ENCODE results near the gene SLC12A5.

The SLC12A5 gene

GRCh38 chr20:46056027-46056833, 27.2 kb downstream of the SLC12A5 start:
- WGBS, 2 experiments (ENCODE audit: insufficient coverage in 2 of 2), result 77 to 83% methylated on average over 13 to 15 of the region's 15 CpGs
- Histone ChIP-seq H3K4me1 (ENCODE audit: control insufficient read depth, insufficient read depth, low read length, poor library complexity, severe bottlenecking) (peaks cover 15% of the 10 kb centered on the region), H3K4me3 (ENCODE audit: extremely low read depth, insufficient read depth, low read length, poor library complexity, severe bottlenecking) (no peak overlapping the region), H3K9me3 (ENCODE audit: control insufficient read depth, low read length) (no peaks in the 10 kb centered on the region), H3K36me3 (ENCODE audit: control insufficient read depth, insufficient read depth, low read length) (peaks cover 18% of the 10 kb centered on the region), H3K27ac (ENCODE audit: low read depth, low read length, severe bottlenecking) (no peak overlapping the region)

DNA sequence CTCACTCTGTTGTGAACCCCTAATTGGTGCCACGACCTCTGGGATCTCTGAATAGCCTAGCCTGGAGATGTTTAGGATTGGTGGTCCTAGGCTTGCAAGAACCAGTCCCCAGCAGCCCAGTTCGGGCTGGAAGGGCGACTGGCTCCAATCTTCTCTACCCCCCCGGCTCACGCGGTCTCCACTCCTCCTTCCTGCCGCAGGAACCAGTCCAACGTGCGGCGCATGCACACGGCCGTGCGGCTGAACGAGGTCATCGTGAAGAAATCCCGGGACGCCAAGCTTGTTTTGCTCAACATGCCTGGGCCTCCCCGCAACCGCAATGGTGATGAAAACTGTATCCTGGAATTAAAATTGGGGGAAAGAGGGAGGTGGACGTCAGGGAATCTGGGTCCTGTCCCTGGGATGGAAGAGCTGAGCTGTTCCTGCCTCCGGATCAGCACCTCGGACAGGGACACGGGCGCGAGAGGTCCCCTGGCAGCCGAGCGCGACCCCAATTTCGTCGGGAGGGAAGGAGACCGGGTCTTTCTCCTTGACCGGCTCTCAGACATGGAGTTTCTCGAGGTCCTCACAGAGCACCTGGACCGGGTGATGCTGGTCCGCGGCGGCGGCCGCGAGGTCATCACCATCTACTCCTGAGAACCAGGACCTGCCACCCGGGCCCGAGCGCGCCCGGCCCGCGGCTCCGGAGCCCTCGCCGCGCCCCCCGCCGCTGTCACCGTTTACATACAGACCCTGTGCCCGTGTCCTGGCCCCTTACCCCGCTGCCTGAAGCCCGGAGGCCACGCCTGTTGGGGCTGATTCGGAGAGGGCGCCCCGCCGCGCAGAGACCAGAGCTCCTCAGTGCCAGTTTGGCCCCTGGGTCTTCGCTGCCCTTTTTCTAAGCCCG, 28.2 kb downstream of the SLC12A5 start:
- H3K27ac ChIP-seq (ENCODE audit: low read depth, low read length, severe bottlenecking), result no peak overlapping the region
- H3K36me3 ChIP-seq (ENCODE audit: control insufficient read depth, insufficient read depth, low read length), result peaks cover 28% of the 10 kb centered on the region
- 17 to 25% methylated on average over 50 to 59 of the region's 65 CpGs for WGBS, 2 experiments (ENCODE audit: insufficient coverage in 2 of 2)
- H3K9me3 ChIP-seq (ENCODE audit: control insufficient read depth, low read length), result no peaks in the 10 kb centered on the region
- peaks cover 21% of the 10 kb centered on the region for H3K4me1 ChIP-seq (ENCODE audit: control insufficient read depth, insufficient read depth, low read length, poor library complexity, severe bottlenecking)
- H3K4me3 ChIP-seq (ENCODE audit: extremely low read depth, insufficient read depth, low read length, poor library complexity, severe bottlenecking), result no peak overlapping the region

GRCh38 chr20:46057856-46058598, 29.0 kb downstream of the SLC12A5 start:
- WGBS, 2 experiments (ENCODE audit: insufficient coverage in 2 of 2), result 3 to 5% methylated on average over 45 to 61 of the region's 66 CpGs
- no peak overlapping the region for H3K27ac ChIP-seq (ENCODE audit: low read depth, low read length, severe bottlenecking)
- peaks cover 21% of the 10 kb centered on the region for H3K4me1 ChIP-seq (ENCODE audit: control insufficient read depth, insufficient read depth, low read length, poor library complexity, severe bottlenecking)
- H3K36me3 ChIP-seq (ENCODE audit: control insufficient read depth, insufficient read depth, low read length), result peaks cover 36% of the 10 kb centered on the region
- H3K4me3 ChIP-seq (ENCODE audit: extremely low read depth, insufficient read depth, low read length, poor library complexity, severe bottlenecking), result no peak overlapping the region
- H3K9me3 ChIP-seq (ENCODE audit: control insufficient read depth, low read length), result no peaks in the 10 kb centered on the region

DNA sequence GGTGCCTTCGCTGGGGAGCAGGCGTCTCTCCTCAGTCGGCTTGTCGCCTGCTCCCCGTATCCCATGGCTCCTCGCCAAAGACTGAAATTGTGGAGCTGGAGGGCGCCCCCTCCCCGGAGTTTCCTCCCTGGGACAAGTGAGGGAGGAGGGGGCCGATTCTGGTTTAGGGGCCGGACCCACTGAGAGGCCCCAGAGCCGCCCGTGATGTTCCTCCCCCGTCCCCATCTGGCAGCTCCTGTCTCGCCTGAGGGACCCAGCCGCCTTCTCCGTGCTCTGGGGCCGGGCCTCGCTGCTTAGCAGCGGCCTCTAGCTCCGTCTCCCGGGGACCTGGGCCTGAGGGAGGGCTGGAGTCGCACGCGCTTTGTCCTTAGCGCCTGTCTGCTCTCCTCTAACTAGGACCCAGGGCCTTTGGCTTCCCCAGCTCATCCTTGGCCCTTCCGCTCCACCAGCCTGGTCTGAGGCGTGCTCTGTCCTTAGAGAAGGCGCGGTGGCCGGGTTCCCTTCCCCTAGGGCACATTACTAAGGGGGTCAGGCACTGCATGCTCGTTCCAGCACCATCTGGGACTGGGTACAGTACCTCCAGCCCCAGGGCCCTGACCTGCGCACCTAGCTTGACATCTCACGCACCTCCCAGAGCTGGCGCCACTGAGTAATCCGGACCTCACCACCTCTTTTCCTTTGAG, 29.7 kb downstream of the SLC12A5 start:
- 15 to 17% methylated on average over 30 to 33 of the region's 35 CpGs for WGBS, 2 experiments (ENCODE audit: insufficient coverage in 2 of 2)
- Histone ChIP-seq H3K9me3 (ENCODE audit: control insufficient read depth, low read length) (no peaks in the 10 kb centered on the region), H3K36me3 (ENCODE audit: control insufficient read depth, insufficient read depth, low read length) (peaks cover 44% of the 10 kb centered on the region), H3K4me1 (ENCODE audit: control insufficient read depth, insufficient read depth, low read length, poor library complexity, severe bottlenecking) (peaks cover 21% of the 10 kb centered on the region), H3K4me3 (ENCODE audit: extremely low read depth, insufficient read depth, low read length, poor library complexity, severe bottlenecking) (no peak overlapping the region), H3K27ac (ENCODE audit: low read depth, low read length, severe bottlenecking) (no peak overlapping the region)

DNA sequence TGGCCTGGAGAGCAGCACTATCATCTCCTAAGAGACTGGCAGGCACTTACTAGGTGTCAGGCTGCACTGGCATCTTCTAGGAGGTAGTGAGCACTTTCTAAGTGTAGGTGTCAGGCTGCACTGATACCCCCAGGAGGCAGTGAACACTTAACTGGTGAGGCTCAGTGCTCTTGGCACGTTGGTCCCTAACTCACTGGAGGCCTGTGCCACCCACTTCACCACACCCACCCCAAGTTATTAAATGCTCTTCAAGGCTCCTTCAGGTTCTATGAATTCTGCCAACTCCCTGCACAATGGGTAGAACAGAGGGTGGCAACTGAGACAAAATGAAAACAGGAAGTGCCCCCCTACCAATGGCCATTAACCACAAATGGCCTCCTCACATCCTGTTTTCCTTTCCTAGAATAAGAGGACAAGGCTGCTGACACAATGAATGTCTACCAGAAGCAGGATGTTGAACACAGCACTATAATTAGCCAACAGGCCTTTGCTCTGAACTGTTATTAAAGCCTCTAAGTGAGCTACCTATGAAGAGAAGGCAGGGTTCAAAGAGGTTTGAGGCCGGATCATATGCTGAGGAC, 31.4 kb downstream of the SLC12A5 start:
- Histone ChIP-seq H3K9me3 (ENCODE audit: control insufficient read depth, low read length) (no peaks in the 10 kb centered on the region), H3K4me1 (ENCODE audit: control insufficient read depth, insufficient read depth, low read length, poor library complexity, severe bottlenecking) (peaks cover 21% of the 10 kb centered on the region), H3K4me3 (ENCODE audit: extremely low read depth, insufficient read depth, low read length, poor library complexity, severe bottlenecking) (no peak overlapping the region), H3K36me3 (ENCODE audit: control insufficient read depth, insufficient read depth, low read length) (peaks cover 60% of the 10 kb centered on the region), H3K27ac (ENCODE audit: low read depth, low read length, severe bottlenecking) (no peak overlapping the region)
- 83 to 100% methylated on average over 1 of the region's 2 CpGs for whole genome bisulfite sequencing, 2 experiments (ENCODE audit: insufficient coverage in 2 of 2)

DNA sequence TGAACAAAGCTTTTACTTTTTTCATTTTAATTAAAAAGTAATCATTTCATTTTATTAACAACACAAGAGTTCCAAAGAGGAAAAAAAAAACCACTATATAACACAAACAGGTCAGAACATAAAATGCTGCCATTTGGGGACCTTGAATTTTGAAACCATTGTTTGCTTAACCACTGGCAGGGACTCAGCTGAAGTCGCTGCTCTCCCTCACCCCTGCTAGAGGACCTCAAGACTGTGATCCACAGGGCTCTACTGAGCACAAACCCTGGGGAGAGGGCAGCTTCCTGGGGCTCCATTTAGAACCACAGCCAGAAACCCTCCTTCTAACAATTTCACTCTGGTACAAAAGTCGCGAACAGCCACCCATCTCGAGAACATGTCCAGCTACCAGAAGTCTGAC, 32.0 kb downstream of the SLC12A5 start:
- H3K27ac ChIP-seq (ENCODE audit: low read depth, low read length, severe bottlenecking), result no peak overlapping the region
- H3K4me3 ChIP-seq (ENCODE audit: extremely low read depth, insufficient read depth, low read length, poor library complexity, severe bottlenecking), result no peak overlapping the region
- peaks cover 21% of the 10 kb centered on the region for H3K4me1 ChIP-seq (ENCODE audit: control insufficient read depth, insufficient read depth, low read length, poor library complexity, severe bottlenecking)
- 95 to 100% methylated on average over 2 to 4 of the region's 4 CpGs for WGBS, 2 experiments (ENCODE audit: insufficient coverage in 2 of 2)
- peaks cover 66% of the 10 kb centered on the region for H3K36me3 ChIP-seq (ENCODE audit: control insufficient read depth, insufficient read depth, low read length)
- H3K9me3 ChIP-seq (ENCODE audit: control insufficient read depth, low read length), result no peaks in the 10 kb centered on the region

DNA sequence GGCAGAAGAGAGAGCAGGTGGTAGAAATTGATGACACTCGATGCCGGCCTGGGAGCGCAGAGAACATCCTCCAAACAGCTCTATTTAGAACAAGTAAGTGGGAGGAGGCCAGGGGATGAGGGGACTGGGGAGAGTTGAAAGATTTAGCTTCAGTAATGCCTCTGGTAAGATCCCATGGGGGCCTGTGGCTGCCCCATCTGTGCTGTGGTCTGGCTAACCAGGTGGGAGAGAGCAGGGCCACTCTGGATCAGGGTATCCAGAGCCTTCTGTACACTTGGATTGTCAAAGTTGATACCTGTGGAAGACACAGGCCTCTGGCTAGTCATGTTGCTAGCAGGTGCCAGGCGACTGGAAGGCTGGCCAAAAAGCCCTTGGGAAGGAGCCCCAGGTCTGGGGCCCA, 33.1 kb downstream of the SLC12A5 start:
- H3K36me3 ChIP-seq (ENCODE audit: control insufficient read depth, insufficient read depth, low read length), result peaks cover 78% of the 10 kb centered on the region
- H3K4me3 ChIP-seq (ENCODE audit: extremely low read depth, insufficient read depth, low read length, poor library complexity, severe bottlenecking), result no peak overlapping the region
- peaks cover 21% of the 10 kb centered on the region for H3K4me1 ChIP-seq (ENCODE audit: control insufficient read depth, insufficient read depth, low read length, poor library complexity, severe bottlenecking)
- 94 to 100% methylated on average over 3 of the region's 4 CpGs for WGBS, 2 experiments (ENCODE audit: insufficient coverage in 2 of 2)
- H3K9me3 ChIP-seq (ENCODE audit: control insufficient read depth, low read length), result no peaks in the 10 kb centered on the region
- no peak overlapping the region for H3K27ac ChIP-seq (ENCODE audit: low read depth, low read length, severe bottlenecking)

- Histone ChIP-seq H3K4me1 (ENCODE audit: control insufficient read depth, insufficient read depth, low read length, poor library complexity, severe bottlenecking) (peaks cover 21% of the 10 kb centered on the region), H3K27ac (ENCODE audit: low read depth, low read length, severe bottlenecking) (no peak overlapping the region), H3K9me3 (ENCODE audit: control insufficient read depth, low read length) (no peaks in the 10 kb centered on the region), H3K36me3 (ENCODE audit: control insufficient read depth, insufficient read depth, low read length) (peaks cover 80% of the 10 kb centered on the region), H3K4me3 (ENCODE audit: extremely low read depth, insufficient read depth, low read length, poor library complexity, severe bottlenecking) (no peak overlapping the region)
- WGBS, 2 experiments (ENCODE audit: insufficient coverage in 2 of 2), result 98 to 100% methylated on average over 3 to 12 of the region's 12 CpGs
These were observed 33.6 kb downstream of the SLC12A5 start for GRCh38 chr20:46062621-46063020.

- Histone ChIP-seq H3K4me1 (ENCODE audit: control insufficient read depth, insufficient read depth, low read length, poor library complexity, severe bottlenecking) (peaks cover 21% of the 10 kb centered on the region), H3K9me3 (ENCODE audit: control insufficient read depth, low read length) (no peaks in the 10 kb centered on the region), H3K27ac (ENCODE audit: low read depth, low read length, severe bottlenecking) (no peak overlapping the region), H3K4me3 (ENCODE audit: extremely low read depth, insufficient read depth, low read length, poor library complexity, severe bottlenecking) (no peak overlapping the region), H3K36me3 (ENCODE audit: control insufficient read depth, insufficient read depth, low read length) (peaks cover 85% of the 10 kb centered on the region)
- 100% methylated on average over 2 to 5 of the region's 8 CpGs for WGBS, 2 experiments (ENCODE audit: insufficient coverage in 2 of 2)
These were observed 34.1 kb downstream of the SLC12A5 start for GRCh38 chr20:46063151-46063550.

DNA sequence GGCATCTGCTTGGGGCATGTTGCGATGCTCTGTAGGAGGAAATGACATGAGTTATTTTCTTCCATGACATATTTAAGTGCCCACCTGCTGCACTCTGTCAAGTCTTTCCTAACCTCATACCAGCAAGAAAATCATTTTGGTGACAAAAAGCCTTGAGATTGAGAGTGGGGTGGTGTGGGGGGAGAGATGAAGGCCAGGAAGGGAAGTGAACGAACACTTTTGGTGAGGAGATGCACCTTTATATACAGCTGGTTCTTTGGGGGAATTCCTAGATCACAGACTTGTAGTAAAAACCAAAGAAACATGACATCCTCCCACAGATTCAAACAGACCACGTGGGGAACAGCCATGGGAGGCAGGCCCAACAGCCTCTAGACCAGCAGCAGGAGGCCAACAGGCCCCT, 34.6 kb downstream of the SLC12A5 start:
- H3K36me3 ChIP-seq (ENCODE audit: control insufficient read depth, insufficient read depth, low read length), result peaks cover 90% of the 10 kb centered on the region
- H3K27ac ChIP-seq (ENCODE audit: low read depth, low read length, severe bottlenecking), result no peak overlapping the region
- WGBS, 2 experiments (ENCODE audit: insufficient coverage in 2 of 2), result 80 to 83% methylated on average over 1 to 2 of the region's 3 CpGs
- H3K4me1 ChIP-seq (ENCODE audit: control insufficient read depth, insufficient read depth, low read length, poor library complexity, severe bottlenecking), result peaks cover 18% of the 10 kb centered on the region
- H3K9me3 ChIP-seq (ENCODE audit: control insufficient read depth, low read length), result no peaks in the 10 kb centered on the region
- no peak overlapping the region for H3K4me3 ChIP-seq (ENCODE audit: extremely low read depth, insufficient read depth, low read length, poor library complexity, severe bottlenecking)

Data from mesodermal cell (in vitro differentiated cells).